K562 (cell line): ENCODE data around the gene LMBRD1. TPM values are rescaled to one million over a fixed set of nuclear protein-coding genes. Genes with fewer than 3 reads are reported as not detected.

Experiments
- AFF4 ChIP-seq: sonication (generic); formaldehyde crosslinking; IDR thresholded peaks from 2 replicates; pipeline ENCODE4 v1.8.0; 2023; ENCODE audit warnings: mild to moderate bottlenecking, missing genetic modification reagents
- ARID2 ChIP-seq: fragments of 450-650 bp; IDR thresholded peaks from 2 replicates; pipeline ENCODE4 v1.6.1; 2017; ENCODE audit warnings: antibody characterized with exemption, mild to moderate bottlenecking
- CBX8 ChIP-seq: fragments of 200-600 bp; sonication (generic); IDR thresholded peaks from 2 replicates; pipeline ENCODE4 v1.6.1; 2012; ENCODE audit warnings: borderline replicate concordance, mixed run types, low read depth, mild to moderate bottlenecking, moderate library complexity, mixed read lengths, low read length, control low read depth, inconsistent platforms; ENCODE audit not compliant: poor library complexity, severe bottlenecking; ENCODE audit errors: extremely low read depth
- CHD1 ChIP-seq: fragments of 200-600 bp; sonication (generic); IDR thresholded peaks from one replicate; pipeline ENCODE4 v1.6.1; 2012; ENCODE audit warnings: mild to moderate bottlenecking, moderate library complexity, low read length, inconsistent platforms
- CREB1 ChIP-seq, 2 experiments: sonication (generic) in 1 of 2; formaldehyde crosslinking in 1 of 2; IDR thresholded peaks; 2 replicates each; pipeline versions ENCODE4 v1.6.1 to v1.8.0; 2012 to 2022; ENCODE audit warnings: inconsistent platforms in 1 of 2, mild to moderate bottlenecking in 1 of 2, missing genetic modification reagents in 1 of 2, moderate library complexity in 1 of 2
- CREB5 ChIP-seq: fragments of 250-450 bp; sonication (Bioruptor Pico); IDR thresholded peaks from 2 replicates; pipeline ENCODE4 v1.5.0; 2020; ENCODE audit warnings: mild to moderate bottlenecking
- ELK3 ChIP-seq: fragments of 450-650 bp; formaldehyde crosslinking; IDR thresholded peaks from 2 replicates; pipeline ENCODE4 v1.4.0; 2020; ENCODE audit warnings: mild to moderate bottlenecking
- GTF3C2 ChIP-seq: IDR thresholded peaks from 3 replicates; pipeline ENCODE4 v1.6.1; 2011; ENCODE audit warnings: borderline replicate concordance, mild to moderate bottlenecking, moderate library complexity; ENCODE audit not compliant: insufficient read length; ENCODE audit errors: extremely low read depth
- KAT8 ChIP-seq: fragments of 450-650 bp; IDR thresholded peaks from 2 replicates; pipeline ENCODE4 v1.6.1; 2016; ENCODE audit warnings: low read depth, mild to moderate bottlenecking
- POLR2A ChIP-seq: fragments of 450-650 bp; conservative IDR thresholded peaks from 2 replicates; pipeline ENCODE4 v1.6.1; 2016
- PURB ChIP-seq: sonication (generic); formaldehyde crosslinking; IDR thresholded peaks from 2 replicates; pipeline ENCODE4 v1.9.0; 2021; ENCODE audit warnings: low read depth, mild to moderate bottlenecking, missing genetic modification reagents
- SMAD2 ChIP-seq: fragments of 150-350 bp; IDR thresholded peaks from 2 replicates; pipeline ENCODE4 v1.6.1; 2014; ENCODE audit warnings: low read depth, mild to moderate bottlenecking, low read length
- STAT5B ChIP-seq: fragments of 250-450 bp; sonication (Bioruptor Pico); IDR thresholded peaks from 2 replicates; pipeline ENCODE4 v1.8.0; 2021; ENCODE audit warnings: mild to moderate bottlenecking, inconsistent platforms
- USF1 ChIP-seq: sonication (generic); formaldehyde crosslinking; IDR thresholded peaks from 2 replicates; pipeline ENCODE4 v1.9.0; 2022; ENCODE audit warnings: mild to moderate bottlenecking, missing genetic modification reagents
- ZKSCAN3 ChIP-seq: fragments of 250-450 bp; sonication (Bioruptor Pico); IDR thresholded peaks from 2 replicates; pipeline ENCODE4 v1.4.0; 2020
- ZNF232 ChIP-seq: sonication (generic); formaldehyde crosslinking; IDR thresholded peaks from 2 replicates; pipeline ENCODE4 v1.8.0; 2022; ENCODE audit warnings: mild to moderate bottlenecking, missing genetic modification reagents
- ZNF436 ChIP-seq: fragments of 250-450, 450-650 bp; sonication (Bioruptor Pico); formaldehyde crosslinking; IDR thresholded peaks from 2 replicates; pipeline ENCODE4 v1.7.0; 2020; ENCODE audit warnings: mild to moderate bottlenecking
- ZNF76 ChIP-seq: fragments of 250-450 bp; sonication (Bioruptor Pico); IDR thresholded peaks from 2 replicates; pipeline ENCODE4 v1.4.0; 2020; ENCODE audit warnings: mild to moderate bottlenecking, moderate library complexity, borderline replicate concordance
- polyA plus RNA-seq, 8 experiments: library from polyadenylated mRNA; depleted of rRNA in 4 of 8; stranded (reverse) in 5 of 8; unstranded in 3 of 8; fragments of >200 nt; fragmentation: Nextera tagmentation in 2 of 8; fragmentation: Illumina TruSeq in 1 of 8; extraction: Ambion mirVana in 2 of 8; extraction: Trizol in 1 of 8; gene quantifications; 2 replicates each; pipeline versions ENCODE4 v1.2.1 to v1.2.3, GENCODE V29; 2011 to 2014; ENCODE audit warnings: inconsistent platforms in 1 of 8, missing spikeins in 1 of 8
- total RNA-seq, 7 experiments: library from RNA; depleted of rRNA in 6 of 7; stranded (reverse); fragments of >200 nt in 6 of 7; fragmentation: Illumina TruSeq in 2 of 7; extraction: Trizol in 2 of 7; gene quantifications; 2 replicates each; pipeline versions ENCODE4 v1.2.1 to v1.2.3, GENCODE V29; 2011 to 2021; ENCODE audit warnings: low replicate concordance in 1 of 7

LMBRD1 gene
- total and polyA plus RNA-seq, 9 of the 15 experiments (the other 6 are each of a cell fraction or from before 2014, with no cell fraction given) = 14.0 to 85.2 (median 26.5) TPM

- TF ChIP-seq CREB1 (IDR thresholded peaks at IDR 0.05) (peak; percentile 15; the same call in 1 of the 2 replicates), CREB1 (CRISPR knock-in tag; IDR thresholded peaks at IDR 0.05) (no peak), CHD1 (peak; percentile 52), CREB5 (CRISPR knock-in tag) (no peak), ARID2 (no peak), KAT8 (no peak), ZNF232 (CRISPR knock-in tag) (no peak), POLR2A (0 out of 2 replicates have a peak, but pooled peaks have one; percentile 13), PURB (no peak), GTF3C2 (no peak), SMAD2 (no peak), ZKSCAN3 (no peak), AFF4 (0 out of 2 replicates have a peak, but pooled peaks have one; percentile 24), CBX8 (no peak), ZNF436 (no peak), USF1 (CRISPR knock-in tag) (no peak), ZNF76 (CRISPR knock-in tag) (no peak), STAT5B (CRISPR knock-in tag) (no peak), ELK3 (no peak)
These were observed 653 bp downstream of the LMBRD1 start (continued) for GRCh38 chr6:69796073-69796641.
